Measurements from ENCODE around the gene H1-8.

GRCh38 chr3:129598484-129598883, 55.5 kb downstream of the H1-8 start:
- TF ChIP-seq CTCF (IDR thresholded peaks at IDR 0.05), result no peak
- TF ChIP-seq POLR2AphosphoS5 (IDR thresholded peaks at IDR 0.05), result no peak
